IgD-negative memory B cell (primary cell): Measurements from ENCODE around the gene PRKRIP1. TPM values are rescaled to one million over a fixed set of nuclear protein-coding genes. Genes with fewer than 3 reads are reported as not detected.
"Not testable (repeated sequence)": the region's sequence is repeated elsewhere in the genome, so short reads cannot be mapped to it uniquely, and the experiment has no call there.

Source experiments
- H3K27ac Mint-ChIP-seq, 3 donors: one replicate each; pipeline ENCODE4 v1.8.0; 2020 to 2022; ENCODE audit warnings: mild to moderate bottlenecking in 3 of 3, mixed read lengths in 3 of 3, moderate library complexity in 1 of 3
- H3K27me3 Mint-ChIP-seq: one replicate; pipeline ENCODE4 v1.8.0; 2021; ENCODE audit warnings: mixed read lengths
- H3K36me3 Mint-ChIP-seq: one replicate; pipeline ENCODE4 v1.8.0; 2020; ENCODE audit warnings: mild to moderate bottlenecking, mixed read lengths
- H3K4me1 Mint-ChIP-seq, 3 donors: one replicate each; pipeline ENCODE4 v1.8.0; 2020 to 2022; ENCODE audit warnings: mixed read lengths in 3 of 3, mild to moderate bottlenecking in 1 of 3
- H3K4me3 Mint-ChIP-seq, 4 donors: one replicate each; pipeline ENCODE4 v1.8.0; 2020 to 2022; ENCODE audit warnings: mild to moderate bottlenecking in 4 of 4, mixed read lengths in 4 of 4, moderate library complexity in 3 of 4
- H3K9me3 Mint-ChIP-seq, 3 donors: one replicate each; pipeline ENCODE4 v1.8.0; 2020 to 2021; ENCODE audit warnings: mixed read lengths in 3 of 3, mild to moderate bottlenecking in 1 of 3
- polyA plus RNA-seq: library from polyadenylated mRNA; unstranded; fragments of 300-500 nt; fragmentation: Illumina TruSeq; gene quantifications from one replicate; pipeline ENCODE4 v1.2.3, GENCODE V29; 2021

The PRKRIP1 gene
- 35.1 TPM for polyA plus RNA-seq

DNA sequence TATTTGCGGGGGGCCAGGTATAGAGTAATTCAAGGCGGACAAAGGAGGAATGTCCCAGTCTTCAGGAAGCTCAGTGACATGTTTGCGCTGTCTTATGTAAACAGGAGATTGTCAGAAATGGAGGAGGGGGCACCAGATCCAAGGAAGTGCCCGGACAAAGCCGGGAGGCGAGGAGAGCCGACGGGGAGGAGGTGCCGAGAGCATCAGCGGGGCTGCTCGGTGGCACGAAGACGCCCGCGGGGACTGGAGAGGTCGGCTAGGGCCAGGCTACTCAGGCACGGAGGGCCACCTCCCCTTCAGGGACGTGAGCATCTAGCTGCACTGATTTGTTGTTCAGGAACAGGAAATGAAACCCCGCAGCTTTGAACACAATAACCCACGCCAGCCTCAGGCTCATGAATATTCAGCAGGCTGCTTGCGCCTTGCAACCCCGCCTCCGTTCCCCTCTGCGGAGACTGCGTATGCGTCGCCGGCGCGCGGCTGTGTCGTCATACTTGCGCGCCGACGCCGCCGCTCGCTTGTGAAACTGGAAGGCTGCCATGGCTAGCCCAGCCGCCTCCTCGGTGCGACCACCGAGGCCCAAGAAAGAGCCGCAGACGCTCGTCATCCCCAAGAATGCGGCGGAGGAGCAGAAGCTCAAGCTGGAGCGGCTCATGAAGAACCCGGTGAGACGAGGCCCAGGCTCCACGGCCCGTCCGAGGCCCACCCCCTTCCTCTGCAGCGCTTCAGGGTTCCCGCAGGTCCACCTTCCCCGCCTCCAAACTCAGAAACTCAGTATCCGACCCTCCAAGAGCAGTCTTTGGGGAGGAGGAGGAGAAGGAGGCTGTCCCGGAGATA is at the start of gene PRKRIP1:
TSS of gene PRKRIP1 (plus strand) at position 491 of the 837 bp plus-strand sequence. CDS start at position 540, 49 bp downstream.
- peaks cover 10 to 26% (median 15%) of the 10 kb centered on the region in 3 donors for H3K4me1 Mint-ChIP-seq
- peak within 1 kb of the TSS; percentile 95 to 99 (median 95) for H3K27ac Mint-ChIP-seq
- peaks cover 5% of the 10 kb centered on the region for H3K36me3 Mint-ChIP-seq
- peak within 1 kb of the TSS; percentile 87 to 99 (median 94) for H3K4me3 Mint-ChIP-seq
- H3K27me3 Mint-ChIP-seq = no peaks in the 10 kb centered on the region
- H3K9me3 Mint-ChIP-seq = no peaks in the 10 kb centered on the region

DNA sequence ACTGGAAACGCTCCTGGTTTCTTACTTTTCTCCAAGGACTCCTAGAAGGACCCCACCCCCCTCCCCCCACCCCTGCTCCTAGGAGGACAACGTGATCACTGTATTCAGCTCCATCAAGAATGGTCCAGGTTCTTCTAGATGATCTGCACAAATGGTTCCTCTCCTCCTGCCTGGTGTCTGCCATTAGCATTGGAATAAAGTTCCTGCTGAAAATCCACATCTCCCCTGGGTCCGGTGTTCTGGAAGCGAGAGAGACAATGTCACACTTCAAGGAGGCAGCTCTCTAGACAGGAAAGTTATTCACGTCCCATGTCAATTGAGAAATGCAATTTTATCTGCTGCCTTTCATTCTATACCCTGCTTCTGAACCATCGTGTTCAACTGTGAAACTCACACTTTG is 49.2 kb upstream of the PRKRIP1 start:
- not testable (repeated sequence) for H3K27me3 Mint-ChIP-seq, H3K9me3 Mint-ChIP-seq, H3K27ac Mint-ChIP-seq, H3K4me1 Mint-ChIP-seq, H3K4me3 Mint-ChIP-seq, H3K36me3 Mint-ChIP-seq

- not testable (repeated sequence) for H3K27ac Mint-ChIP-seq, H3K9me3 Mint-ChIP-seq, H3K36me3 Mint-ChIP-seq, H3K4me1 Mint-ChIP-seq, H3K27me3 Mint-ChIP-seq, H3K4me3 Mint-ChIP-seq
Observed at GRCh38 chr7:102356344-102356743, 39.8 kb upstream of the PRKRIP1 start, which contains the start of gene SPDYE6. SPDYE6 (minus strand) TSS chr7:102356444; CDS start chr7:102356023, 421 bp downstream.

DNA sequence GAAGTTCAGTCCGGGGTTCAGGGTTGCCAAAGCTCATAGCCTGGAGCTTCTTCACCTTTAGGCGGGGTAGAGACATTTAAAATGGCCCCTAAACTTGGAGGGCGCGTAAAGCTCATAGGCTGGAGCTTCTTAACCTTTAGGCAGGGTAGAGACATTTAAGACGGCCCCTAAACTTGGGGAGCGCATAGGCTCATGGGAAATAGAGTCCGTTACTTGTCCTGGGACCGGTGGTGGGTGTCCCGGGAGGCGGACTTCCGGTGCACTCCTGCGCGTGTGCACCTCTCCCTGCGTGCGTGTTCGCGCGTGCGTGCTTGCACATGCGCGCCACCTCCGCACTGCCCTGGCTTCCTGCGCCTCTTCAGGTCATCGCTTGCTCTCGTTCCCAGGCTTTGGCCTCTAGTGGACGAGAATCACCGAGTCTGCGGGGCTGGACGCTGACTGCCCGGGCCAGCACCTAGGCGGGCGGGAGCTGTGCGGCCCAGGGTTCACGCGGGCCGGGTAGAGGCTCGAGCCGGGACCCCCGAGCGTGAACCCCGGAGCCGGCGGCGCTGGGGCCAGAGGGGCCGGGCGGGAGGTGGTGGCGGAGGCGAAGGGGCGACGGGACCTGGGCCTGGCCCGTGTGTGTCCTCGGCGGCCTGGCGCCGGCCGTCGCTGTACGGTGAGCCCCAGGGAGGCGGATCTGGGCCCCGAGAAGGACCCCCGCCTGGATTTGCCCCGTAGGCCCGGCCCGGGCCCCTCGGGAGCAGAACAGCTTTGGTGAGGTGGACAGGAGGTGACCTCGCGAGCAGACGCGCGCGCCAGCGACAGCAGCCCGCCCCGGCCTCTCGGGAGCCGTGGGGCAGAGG is 32.4 kb upstream of the PRKRIP1 start:
- Mint-ChIP-seq H3K4me3 (peak overlapping the region; percentile 92 to 99 (median 96)), H3K27ac (peak overlapping the region; percentile 69 to 93 (median 86)), H3K4me1 (peaks cover 2 to 11% (median 7%) of the 10 kb centered on the region in 3 donors)
- not testable (repeated sequence) for H3K9me3 Mint-ChIP-seq, H3K27me3 Mint-ChIP-seq, H3K36me3 Mint-ChIP-seq

DNA sequence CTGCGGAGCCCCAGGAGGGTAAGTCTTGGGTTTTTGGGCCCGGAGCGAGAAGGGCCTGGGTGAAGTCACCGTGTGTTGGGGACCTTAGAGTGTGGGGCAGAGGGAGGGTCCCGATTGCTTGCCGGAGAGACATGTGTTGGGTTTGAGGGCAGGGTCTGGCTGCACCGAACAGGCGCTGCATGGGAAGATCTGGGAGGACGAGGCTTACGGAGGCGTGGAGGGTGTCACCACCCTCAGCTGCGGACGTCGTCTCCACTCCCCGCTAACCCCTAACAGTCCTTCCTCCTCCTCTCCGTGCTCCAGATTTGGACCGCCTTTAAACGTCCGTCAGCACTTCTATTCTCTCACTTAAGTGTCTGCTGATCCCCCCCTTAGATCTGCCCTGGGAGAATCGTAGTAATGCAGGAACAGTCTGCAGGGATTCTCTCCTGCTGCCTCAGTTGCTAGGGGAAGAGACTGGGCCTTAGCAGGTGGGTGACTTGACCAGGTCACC is 31.7 kb upstream of the PRKRIP1 start:
- H3K4me1 Mint-ChIP-seq = peaks cover 2 to 11% (median 7%) of the 10 kb centered on the region in 3 donors
- H3K36me3 Mint-ChIP-seq, H3K9me3 Mint-ChIP-seq, H3K27me3 Mint-ChIP-seq: not testable (repeated sequence)
- peak overlapping the region in 1 of 3 donors; percentile 51 for H3K27ac Mint-ChIP-seq
- H3K4me3 Mint-ChIP-seq = peak overlapping the region; percentile 88 to 92 (median 90)

GRCh38 chr7:102365390-102365789 is 30.8 kb upstream of the PRKRIP1 start:
- not testable (repeated sequence) for H3K9me3 Mint-ChIP-seq, H3K27ac Mint-ChIP-seq, H3K36me3 Mint-ChIP-seq, H3K27me3 Mint-ChIP-seq
- Mint-ChIP-seq H3K4me3 (peak overlapping the region; percentile 26 to 65 (median 48)), H3K4me1 (peaks cover 2 to 14% (median 7%) of the 10 kb centered on the region in 3 donors)

DNA sequence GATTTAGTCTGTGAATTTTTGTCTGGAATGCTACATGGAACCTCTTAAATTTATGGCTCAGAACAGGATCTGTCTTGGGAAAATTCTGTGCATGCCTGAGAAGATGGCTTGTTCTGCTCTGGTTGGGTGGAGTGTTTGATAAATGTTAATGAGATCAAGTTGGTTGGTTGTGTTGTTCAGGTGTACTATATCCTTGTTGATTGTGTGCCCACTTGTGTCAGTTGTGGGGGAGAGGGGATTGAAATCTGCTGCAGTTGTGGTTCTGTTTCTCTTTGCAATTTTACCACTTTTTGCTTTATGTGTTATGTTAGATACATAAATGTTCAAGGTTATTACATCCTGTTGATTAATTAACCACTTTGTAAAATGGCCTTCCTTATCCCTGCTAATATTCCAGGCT is 26.1 kb upstream of the PRKRIP1 start:
- H3K27me3 Mint-ChIP-seq, H3K27ac Mint-ChIP-seq, H3K9me3 Mint-ChIP-seq, H3K36me3 Mint-ChIP-seq: not testable (repeated sequence)
- Mint-ChIP-seq H3K4me1 (peaks cover 0 to 16% (median 8%) of the 10 kb centered on the region in 3 donors), H3K4me3 (peak overlapping the region in 1 of 4 donors; percentile 29)

DNA sequence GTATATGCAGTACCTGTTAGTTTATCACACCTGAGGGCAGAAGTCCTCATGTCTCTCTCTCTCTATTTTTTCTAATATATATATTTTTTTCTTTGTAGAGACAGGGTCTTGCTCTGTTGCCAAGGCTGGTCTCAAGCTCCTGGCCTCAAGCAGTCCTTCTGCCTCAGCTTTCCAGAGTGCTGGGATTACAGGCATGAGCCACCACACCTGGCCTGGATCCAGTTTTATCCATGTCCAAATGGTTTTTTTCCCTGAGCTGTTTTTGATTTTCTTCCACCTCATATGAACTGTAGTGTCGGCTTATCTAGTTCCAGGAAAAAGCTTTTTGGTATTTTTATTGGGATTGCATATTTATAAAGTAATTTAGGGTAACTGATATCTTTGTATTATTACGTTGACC is 23.4 kb upstream of the PRKRIP1 start:
- not testable (repeated sequence) for H3K27ac Mint-ChIP-seq, H3K9me3 Mint-ChIP-seq, H3K4me3 Mint-ChIP-seq, H3K27me3 Mint-ChIP-seq, H3K36me3 Mint-ChIP-seq
- peaks cover 0 to 13% (median 8%) of the 10 kb centered on the region in 3 donors for H3K4me1 Mint-ChIP-seq

DNA sequence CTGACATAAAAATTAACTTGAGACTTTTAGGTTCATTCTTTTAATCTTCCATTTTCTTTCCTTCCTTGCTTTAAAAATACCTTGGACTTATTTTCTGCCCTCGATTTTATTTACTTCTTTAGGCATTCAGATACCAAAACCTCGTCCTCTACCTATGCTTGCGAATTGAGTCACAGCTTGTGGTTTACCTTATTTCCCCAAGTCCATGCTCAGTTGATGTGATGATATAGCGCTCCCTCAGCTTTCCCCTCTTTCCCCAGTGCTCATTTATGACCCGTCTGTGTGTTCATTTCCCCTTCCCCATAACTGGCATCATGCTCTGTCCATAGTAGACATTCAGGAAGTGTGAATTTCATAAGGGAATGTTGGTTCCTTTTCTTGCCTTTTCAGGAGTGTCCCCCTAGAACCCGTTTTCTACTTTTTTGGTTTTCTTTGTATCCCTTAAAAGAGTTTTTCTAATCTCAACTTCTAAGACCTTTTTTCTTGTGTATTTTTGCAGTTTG is 19.1 kb upstream of the PRKRIP1 start:
- H3K27ac Mint-ChIP-seq = no peak overlapping the region
- H3K9me3 Mint-ChIP-seq = no peaks in the 10 kb centered on the region
- H3K27me3 Mint-ChIP-seq = no peaks in the 10 kb centered on the region
- peak overlapping the region in 1 of 4 donors; percentile 27 for H3K4me3 Mint-ChIP-seq
- H3K4me1 Mint-ChIP-seq = peaks cover 0 to 5% (median 4%) of the 10 kb centered on the region in 3 donors
- peaks cover 5% of the 10 kb centered on the region for H3K36me3 Mint-ChIP-seq

- H3K27me3 Mint-ChIP-seq, H3K9me3 Mint-ChIP-seq, H3K27ac Mint-ChIP-seq, H3K4me3 Mint-ChIP-seq, H3K4me1 Mint-ChIP-seq, H3K36me3 Mint-ChIP-seq: not testable (repeated sequence)
Observed at GRCh38 chr7:102380837-102381236, 15.3 kb upstream of the PRKRIP1 start.

- not testable (repeated sequence) for H3K27ac Mint-ChIP-seq, H3K4me3 Mint-ChIP-seq, H3K9me3 Mint-ChIP-seq, H3K36me3 Mint-ChIP-seq, H3K27me3 Mint-ChIP-seq, H3K4me1 Mint-ChIP-seq
Observed at GRCh38 chr7:102381696-102382425, 14.3 kb upstream of the PRKRIP1 start.

- Mint-ChIP-seq H3K36me3 (peaks cover 4% of the 10 kb centered on the region), H3K27me3 (no peaks in the 10 kb centered on the region), H3K4me3 (no peak overlapping the region), H3K4me1 (peaks cover 3 to 6% (median 4%) of the 10 kb centered on the region in 3 donors), H3K9me3 (no peaks in the 10 kb centered on the region), H3K27ac (peak overlapping the region in 1 of 3 donors; percentile 92)
Observed at GRCh38 chr7:102387064-102387463, 9.1 kb upstream of the PRKRIP1 start.

GRCh38 chr7:102389810-102390209 is 6.4 kb upstream of the PRKRIP1 start:
- peak overlapping the region in 2 of 3 donors; percentile 32 to 73 for H3K27ac Mint-ChIP-seq
- H3K27me3 Mint-ChIP-seq = no peaks in the 10 kb centered on the region
- H3K4me1 Mint-ChIP-seq = peaks cover 4 to 7% (median 6%) of the 10 kb centered on the region in 3 donors
- no peaks in the 10 kb centered on the region for H3K9me3 Mint-ChIP-seq
- peaks cover 6% of the 10 kb centered on the region for H3K36me3 Mint-ChIP-seq
- no peak overlapping the region for H3K4me3 Mint-ChIP-seq

- Mint-ChIP-seq H3K27ac (no peak overlapping the region), H3K4me3 (no peak overlapping the region), H3K36me3 (peaks cover 5% of the 10 kb centered on the region), H3K9me3 (no peaks in the 10 kb centered on the region), H3K4me1 (peaks cover 9 to 12% (median 11%) of the 10 kb centered on the region in 3 donors), H3K27me3 (no peaks in the 10 kb centered on the region)
Observed at GRCh38 chr7:102390697-102391484, 5.3 kb upstream of the PRKRIP1 start.
